ENCODE data around the gene SLC35B2.

DNA sequence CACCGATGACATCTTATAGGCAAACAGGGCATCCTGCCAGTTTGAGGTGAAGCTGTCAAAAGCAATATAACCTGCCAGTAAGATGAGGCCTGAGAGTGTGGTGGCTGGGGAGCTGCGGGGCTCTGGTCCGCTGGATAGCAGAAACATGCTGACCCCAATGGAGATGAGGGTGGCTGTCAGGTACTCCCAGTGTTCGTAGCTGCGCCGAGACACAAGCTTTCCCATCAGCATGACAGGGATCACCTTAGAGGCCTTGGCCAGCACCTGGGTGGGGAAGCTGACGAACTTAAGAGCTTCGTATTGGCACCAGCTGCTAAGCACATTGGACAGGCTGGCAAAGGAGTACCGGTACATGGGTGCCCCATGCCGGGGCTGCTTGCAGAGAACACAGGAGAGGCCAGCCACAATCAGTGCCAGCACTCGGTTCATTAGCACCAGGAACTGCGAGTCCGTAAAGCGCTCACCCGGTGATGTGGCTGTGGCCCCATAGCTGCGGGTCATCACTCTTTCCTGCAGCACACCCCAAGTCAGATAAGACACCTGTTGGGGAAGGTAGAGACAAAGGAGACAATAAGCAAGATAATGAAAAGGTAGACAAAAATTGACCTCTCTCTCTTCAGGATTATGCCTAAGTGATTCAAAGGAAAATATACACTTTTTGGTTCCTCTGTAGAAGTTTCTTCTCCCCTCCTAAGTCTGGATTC lies 2.1 kb downstream of the SLC35B2 start:
- no peak for TF ChIP-seq POLR2A (IDR thresholded peaks at IDR 0.05)
- TF ChIP-seq, protein P1, sequence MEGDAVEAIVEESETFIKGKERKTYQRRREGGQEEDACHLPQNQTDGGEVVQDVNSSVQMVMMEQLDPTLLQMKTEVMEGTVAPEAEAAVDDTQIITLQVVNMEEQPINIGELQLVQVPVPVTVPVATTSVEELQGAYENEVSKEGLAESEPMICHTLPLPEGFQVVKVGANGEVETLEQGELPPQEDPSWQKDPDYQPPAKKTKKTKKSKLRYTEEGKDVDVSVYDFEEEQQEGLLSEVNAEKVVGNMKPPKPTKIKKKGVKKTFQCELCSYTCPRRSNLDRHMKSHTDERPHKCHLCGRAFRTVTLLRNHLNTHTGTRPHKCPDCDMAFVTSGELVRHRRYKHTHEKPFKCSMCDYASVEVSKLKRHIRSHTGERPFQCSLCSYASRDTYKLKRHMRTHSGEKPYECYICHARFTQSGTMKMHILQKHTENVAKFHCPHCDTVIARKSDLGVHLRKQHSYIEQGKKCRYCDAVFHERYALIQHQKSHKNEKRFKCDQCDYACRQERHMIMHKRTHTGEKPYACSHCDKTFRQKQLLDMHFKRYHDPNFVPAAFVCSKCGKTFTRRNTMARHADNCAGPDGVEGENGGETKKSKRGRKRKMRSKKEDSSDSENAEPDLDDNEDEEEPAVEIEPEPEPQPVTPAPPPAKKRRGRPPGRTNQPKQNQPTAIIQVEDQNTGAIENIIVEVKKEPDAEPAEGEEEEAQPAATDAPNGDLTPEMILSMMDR (IDR thresholded peaks at IDR 0.05) = no peak

Data from ovary (tissue), 3 donors.